GM13977 (cell line): ENCODE data around the gene PBX3.

ENCODE experiments used
- DNase-seq: peaks from one replicate; pipeline ENCODE4 v3.0.0; 2012; ENCODE audit warnings: low spot score
- CTCF ChIP-seq: IDR thresholded peaks from 2 replicates; pipeline ENCODE4 v1.5.1; 2012; ENCODE audit warnings: mild to moderate bottlenecking, control low read depth; ENCODE audit not compliant: insufficient read depth; ENCODE audit errors: extremely low read depth, missing control alignments
- in situ Hi-C: fragments of 300-500 bp; cut with MboI; formaldehyde crosslinking; loops from one replicate; pipeline ENCODE4 v1.12.0; 2022; ENCODE audit warnings: low sequenced_read_pairs, low pct_unique_long_range_greater_than_20kb, mixed read lengths, inconsistent platforms; ENCODE audit not compliant: unreplicated experiment

The PBX3 gene

GRCh38 chr9:125969462-125969861 lies 222.3 kb downstream of the PBX3 start:
- no peak for DNase-seq
- in situ Hi-C loops, result no loop called here

GRCh38 chr9:125969868-125970267 lies 222.7 kb downstream of the PBX3 start:
- TF ChIP-seq CTCF, result no peak
- no peak for DNase-seq
- in situ Hi-C loops, result no loop called here

More at GRCh38 chr9:125969462-125969861, 222.3 kb downstream of the PBX3 start:
- no peak for TF ChIP-seq CTCF

GRCh38 chr9:125970340-125970739 lies 223.2 kb downstream of the PBX3 start:
- no peak for DNase-seq
- TF ChIP-seq CTCF, result no peak
- in situ Hi-C loops, result no loop called here

- TF ChIP-seq CTCF, result no peak
- DNase-seq, result no peak
- in situ Hi-C loops, result no loop called here
Measured at GRCh38 chr9:125971050-125971449, 223.9 kb downstream of the PBX3 start.

GRCh38 chr9:125972012-125972729 lies 225.0 kb downstream of the PBX3 start:
- TF ChIP-seq CTCF, result no peak
- no peak for DNase-seq
- in situ Hi-C loops, result no loop called here

GRCh38 chr9:125973547-125973946 lies 226.4 kb downstream of the PBX3 start:
- in situ Hi-C loops, result no loop called here

More at GRCh38 chr9:125973547-125973946, 226.4 kb downstream of the PBX3 start:
- TF ChIP-seq CTCF, result no peak
- DNase-seq, result no peak
